GM12873 (cell line): Measurements from ENCODE around the gene AKAP13.

Experiments used
- TF ChIP-seq, protein P1 (sequence below): IDR thresholded peaks from 2 replicates; pipeline ENCODE4 v1.5.1; 2012; ENCODE audit warnings: low read depth, mild to moderate bottlenecking, moderate library complexity, low read length, control low read depth; ENCODE audit not compliant: insufficient read depth; ENCODE audit errors: missing control alignments

AKAP13 gene

DNA sequence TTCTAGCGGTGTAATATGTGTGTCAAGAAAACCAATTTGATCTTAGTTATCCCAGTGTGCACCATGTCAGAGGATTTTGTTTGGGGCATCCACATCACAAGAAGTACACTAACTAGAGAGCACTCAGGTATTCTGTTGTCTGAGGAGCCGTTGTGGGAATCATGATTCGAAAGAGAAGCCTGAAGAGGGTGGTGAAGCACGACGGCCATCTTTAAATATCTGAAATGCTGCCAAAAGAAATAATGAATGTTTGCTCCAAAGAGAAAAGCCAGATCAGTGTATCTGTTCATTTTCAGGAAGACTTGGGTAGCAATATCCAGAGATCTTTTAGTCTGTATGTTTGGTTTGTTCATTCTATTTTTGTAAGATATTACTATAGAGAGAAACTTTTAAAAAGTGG is 233.7 kb downstream of the AKAP13 start:
- TF ChIP-seq, protein P1, sequence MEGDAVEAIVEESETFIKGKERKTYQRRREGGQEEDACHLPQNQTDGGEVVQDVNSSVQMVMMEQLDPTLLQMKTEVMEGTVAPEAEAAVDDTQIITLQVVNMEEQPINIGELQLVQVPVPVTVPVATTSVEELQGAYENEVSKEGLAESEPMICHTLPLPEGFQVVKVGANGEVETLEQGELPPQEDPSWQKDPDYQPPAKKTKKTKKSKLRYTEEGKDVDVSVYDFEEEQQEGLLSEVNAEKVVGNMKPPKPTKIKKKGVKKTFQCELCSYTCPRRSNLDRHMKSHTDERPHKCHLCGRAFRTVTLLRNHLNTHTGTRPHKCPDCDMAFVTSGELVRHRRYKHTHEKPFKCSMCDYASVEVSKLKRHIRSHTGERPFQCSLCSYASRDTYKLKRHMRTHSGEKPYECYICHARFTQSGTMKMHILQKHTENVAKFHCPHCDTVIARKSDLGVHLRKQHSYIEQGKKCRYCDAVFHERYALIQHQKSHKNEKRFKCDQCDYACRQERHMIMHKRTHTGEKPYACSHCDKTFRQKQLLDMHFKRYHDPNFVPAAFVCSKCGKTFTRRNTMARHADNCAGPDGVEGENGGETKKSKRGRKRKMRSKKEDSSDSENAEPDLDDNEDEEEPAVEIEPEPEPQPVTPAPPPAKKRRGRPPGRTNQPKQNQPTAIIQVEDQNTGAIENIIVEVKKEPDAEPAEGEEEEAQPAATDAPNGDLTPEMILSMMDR = no peak

DNA sequence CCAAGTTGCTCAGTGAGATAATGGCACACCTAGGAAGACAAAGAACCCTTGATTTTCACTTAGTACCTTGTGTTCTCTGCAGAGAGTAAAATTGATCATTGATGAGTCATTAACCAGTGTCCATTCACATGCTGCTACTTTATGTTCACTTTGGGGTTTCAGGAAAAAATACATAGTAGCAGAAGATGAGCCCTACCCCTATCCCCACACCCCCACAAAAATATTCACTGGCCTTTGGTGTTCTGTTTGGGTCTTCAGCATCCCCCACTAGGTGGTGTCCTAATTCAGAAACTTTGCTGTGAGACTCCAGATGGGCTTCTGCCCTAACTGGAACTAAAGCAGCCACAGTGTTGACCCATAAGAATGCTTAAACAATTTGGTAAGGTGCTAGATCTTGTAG is 235.5 kb downstream of the AKAP13 start:
- TF ChIP-seq, protein P1 = peak; percentile 64

DNA sequence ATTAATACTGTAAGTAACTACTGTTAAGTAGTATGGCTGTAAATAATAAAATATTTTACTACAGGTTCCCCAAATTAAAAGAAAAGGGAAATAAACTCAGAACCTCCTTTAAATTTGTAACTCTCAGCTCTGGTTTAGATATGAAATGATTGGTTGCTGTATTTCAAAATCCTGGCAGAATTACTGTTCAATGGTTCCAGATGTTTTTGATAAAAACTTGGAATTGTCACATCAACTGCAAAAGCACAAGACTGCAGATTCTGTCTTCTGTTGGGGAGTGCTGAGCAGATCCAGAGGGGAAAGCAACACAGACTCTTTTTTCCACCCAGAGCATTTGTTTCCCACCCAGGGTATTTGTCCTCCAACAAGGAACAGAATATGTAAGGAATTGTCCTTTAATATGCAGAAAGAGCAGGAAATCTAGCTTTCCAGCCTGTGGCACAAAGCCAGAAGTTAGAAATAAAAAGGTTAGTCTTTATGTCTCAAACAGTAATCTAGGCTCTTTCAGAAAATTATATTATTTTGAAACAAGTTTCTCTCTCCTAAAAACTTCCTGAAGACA is 236.2 kb downstream of the AKAP13 start:
- TF ChIP-seq, protein P1 = no peak

DNA sequence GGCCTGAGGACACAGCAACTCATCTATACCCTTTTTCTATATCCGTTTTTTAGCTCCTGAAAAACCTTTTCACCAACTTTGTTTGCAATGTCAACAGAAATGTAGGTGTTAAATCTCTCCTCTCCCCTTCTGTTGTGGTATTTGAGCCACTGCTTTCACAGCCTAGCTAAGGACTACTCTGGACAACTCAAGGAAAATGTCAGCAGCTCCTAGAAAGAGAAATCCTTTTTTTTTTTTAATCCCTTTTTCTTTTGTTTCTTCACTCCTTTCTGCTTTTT is 237.8 kb downstream of the AKAP13 start:
- TF ChIP-seq, protein P1 = no peak

GRCh38 chr15:85618956-85619491 is 238.6 kb downstream of the AKAP13 start:
- TF ChIP-seq, protein P1 = no peak

DNA sequence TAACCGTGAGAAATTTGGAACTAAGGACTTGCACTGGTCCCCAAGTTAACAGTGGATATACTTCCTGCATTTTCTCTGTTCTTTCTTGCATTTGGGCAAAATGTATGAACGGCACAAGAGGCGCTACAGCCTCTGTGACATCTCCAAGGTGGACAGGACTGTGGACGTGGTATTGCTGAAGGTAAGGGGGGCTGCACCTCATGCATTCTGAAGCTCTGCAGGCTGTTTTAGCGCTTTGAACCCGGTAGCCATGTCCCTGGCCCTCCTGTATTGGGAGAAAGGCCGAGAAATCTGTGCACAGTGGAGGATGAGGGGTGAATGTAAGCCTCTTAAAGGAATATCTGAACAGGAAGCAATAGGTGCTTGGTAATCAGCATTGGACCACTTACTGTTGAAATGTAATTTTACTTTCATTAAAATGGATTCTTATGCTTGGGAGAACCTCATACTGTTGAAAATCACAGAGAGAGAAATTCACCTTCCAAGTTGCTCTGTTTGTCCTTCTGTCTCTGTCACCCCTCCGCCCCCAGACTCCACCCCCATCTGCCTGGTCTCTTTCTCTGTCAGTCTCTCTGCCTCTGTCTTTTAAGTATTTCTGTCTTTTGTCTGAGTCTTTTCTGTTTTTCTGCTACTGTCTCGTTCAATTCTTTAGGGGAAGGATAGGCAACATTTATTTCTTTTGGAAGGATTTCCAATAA is 239.7 kb downstream of the AKAP13 start:
- TF ChIP-seq, protein P1 = no peak

- TF ChIP-seq, protein P1 = no peak
These were observed 240.3 kb downstream of the AKAP13 start for GRCh38 chr15:85620690-85621049.
